NCI-H1417 (cell line): ENCODE measurements around the gene GAGE12D.
"Not testable (repeated sequence)": the region's sequence is repeated elsewhere in the genome, so short reads cannot be mapped to it uniquely, and the experiment has no call there.

ENCODE experiments used
- DNase-seq, 3 experiments: peaks; one replicate each; lab custom pipeline; 2025; lab: John Stamatoyannopoulos, UW

Gene GAGE12D

GRCh38 chrX:49541433-49541832 is at the start of gene GAGE12D:
Gene GAGE12D (plus strand): TSS chrX:49541733. CDS start chrX:49542888, 1,155 bp downstream.
- not testable (repeated sequence) for DNase-seq

- not testable (repeated sequence) for DNase-seq
Measured at GRCh38 chrX:49531877-49532276, 9.7 kb upstream of the GAGE12D start, which contains the start of gene GAGE12C. Gene GAGE12C (plus strand): TSS chrX:49532177. CDS start chrX:49533332, 1,155 bp downstream.

GRCh38 chrX:49550989-49551388 is 9.5 kb downstream of the GAGE12D start, which contains the start of gene GAGE12E:
Gene GAGE12E (plus strand): TSS chrX:49551289. CDS start chrX:49552444, 1,155 bp downstream.
- not testable (repeated sequence) for DNase-seq

GRCh38 chrX:49560542-49560941 is 19.0 kb downstream of the GAGE12D start, which contains the start of gene GAGE12F:
Gene GAGE12F (plus strand): TSS chrX:49560842. CDS start chrX:49561997, 1,155 bp downstream.
- not testable (repeated sequence) for DNase-seq

- not testable (repeated sequence) for DNase-seq
Measured at GRCh38 chrX:49568728-49569127, 27.2 kb downstream of the GAGE12D start.

- DNase-seq = not testable (repeated sequence)
Measured at GRCh38 chrX:49569152-49569551, 27.6 kb downstream of the GAGE12D start.

- DNase-seq = not testable (repeated sequence)
Measured at GRCh38 chrX:49570100-49570499, 28.6 kb downstream of the GAGE12D start, which contains the start of gene GAGE12G. Gene GAGE12G (plus strand): TSS chrX:49570400. CDS start chrX:49571555, 1,155 bp downstream.

- not testable (repeated sequence) for DNase-seq
Measured at GRCh38 chrX:49579649-49580048, 38.1 kb downstream of the GAGE12D start, which contains the start of gene GAGE12H. Gene GAGE12H (plus strand): TSS chrX:49579949. CDS start chrX:49581104, 1,155 bp downstream.

GRCh38 chrX:49589196-49589595 is 47.7 kb downstream of the GAGE12D start, which contains the start of gene GAGE2A:
Gene GAGE2A (plus strand): TSS chrX:49589496. CDS start chrX:49590651, 1,155 bp downstream.
- not testable (repeated sequence) for DNase-seq

GRCh38 chrX:49589769-49590478 is 48.4 kb downstream of the GAGE12D start:
- not testable (repeated sequence) for DNase-seq

GRCh38 chrX:49590488-49590887 is 49.0 kb downstream of the GAGE12D start:
- DNase-seq = not testable (repeated sequence)
